HG03457 (cell line): ENCODE data around the gene NAGK.
"Not testable (repeated sequence)": the region's sequence is repeated elsewhere in the genome, so short reads cannot be mapped to it uniquely, and the experiment has no call there.

Source experiments
- ATAC-seq: cut with Tn5 transposase; IDR thresholded peaks from one replicate; pipeline ENCODE4 v1.9.1; 2021; ENCODE audit warnings: moderate number of reproducible peaks; ENCODE audit not compliant: unreplicated experiment

Gene NAGK

GRCh38 chr2:71068218-71069035 lies at the start of gene NAGK:
TSS of gene NAGK (plus strand) at chr2:71068648. CDS start at chr2:71068684, 36 bp downstream.
- peak; percentile 42 for ATAC-seq

- ATAC-seq = not testable (repeated sequence)
Observed at GRCh38 chr2:71019989-71020388, 48.5 kb upstream of the NAGK start.

GRCh38 chr2:71021394-71021793 lies 47.1 kb upstream of the NAGK start:
- not testable (repeated sequence) for ATAC-seq

GRCh38 chr2:71023553-71024243 lies 44.8 kb upstream of the NAGK start:
- not testable (repeated sequence) for ATAC-seq

- ATAC-seq = not testable (repeated sequence)
Observed at GRCh38 chr2:71036296-71036695, 32.2 kb upstream of the NAGK start.

- no peak for ATAC-seq
Observed at GRCh38 chr2:71042287-71042686, 26.2 kb upstream of the NAGK start.

- ATAC-seq = no peak
Observed at GRCh38 chr2:71043531-71044407, 24.7 kb upstream of the NAGK start.

- ATAC-seq = no peak
Observed at GRCh38 chr2:71045151-71045550, 23.3 kb upstream of the NAGK start.

- no peak for ATAC-seq
Observed at GRCh38 chr2:71045865-71046548, 22.4 kb upstream of the NAGK start.

GRCh38 chr2:71048096-71048495 lies 20.4 kb upstream of the NAGK start:
- ATAC-seq = no peak

GRCh38 chr2:71049704-71050360 lies 18.6 kb upstream of the NAGK start:
- not testable (repeated sequence) for ATAC-seq

GRCh38 chr2:71055206-71055740 lies 13.2 kb upstream of the NAGK start:
- ATAC-seq = not testable (repeated sequence)

GRCh38 chr2:71060211-71060610 lies 8.2 kb upstream of the NAGK start:
- ATAC-seq = no peak

GRCh38 chr2:71060871-71061270 lies 7.6 kb upstream of the NAGK start:
- ATAC-seq = no peak

GRCh38 chr2:71063216-71063615 lies 5.2 kb upstream of the NAGK start:
- no peak for ATAC-seq

GRCh38 chr2:71064110-71064611 lies 4.3 kb upstream of the NAGK start:
- ATAC-seq = no peak

GRCh38 chr2:71064754-71065621 lies 3.5 kb upstream of the NAGK start:
- peak; percentile 26 for ATAC-seq

GRCh38 chr2:71066856-71067255 lies 1.6 kb upstream of the NAGK start:
- ATAC-seq = no peak
